Activated T-helper 17 cell treated with anti-CD3 and anti-CD28 coated beads, Interleukin-2, amount 50 U/mL, for 72 hours (primary cell): ENCODE results near the gene PCSK6. TPM values are rescaled to one million over a fixed set of nuclear protein-coding genes. Genes with fewer than 3 reads are reported as not detected.
"Not testable (repeated sequence)": the region's sequence is repeated elsewhere in the genome, so short reads cannot be mapped to it uniquely, and the experiment has no call there.

Source experiments
- ATAC-seq: fragments of 150-1000 bp; cut with Tn5 transposase; replicated peaks from 2 replicates; pipeline ENCODE4 v1.10.0; 2021; ENCODE audit warnings: mild to moderate bottlenecking, moderate library complexity
- H3K27ac Mint-ChIP-seq: one replicate; pipeline ENCODE4 v1.8.0; 2022; ENCODE audit warnings: mixed read lengths
- H3K27me3 Mint-ChIP-seq: one replicate; pipeline ENCODE4 v1.8.0; 2022; ENCODE audit warnings: mixed read lengths
- H3K36me3 Mint-ChIP-seq: one replicate; pipeline ENCODE4 v1.8.0; 2022; ENCODE audit warnings: low read depth, mild to moderate bottlenecking, mixed read lengths
- H3K4me1 Mint-ChIP-seq: one replicate; pipeline ENCODE4 v1.8.0; 2022; ENCODE audit warnings: mixed read lengths
- H3K4me3 Mint-ChIP-seq: one replicate; pipeline ENCODE4 v1.8.0; 2022; ENCODE audit warnings: mild to moderate bottlenecking, mixed read lengths
- H3K9me3 Mint-ChIP-seq: one replicate; pipeline ENCODE4 v1.8.0; 2022; ENCODE audit warnings: mixed read lengths
- total RNA-seq, 2 donors: library from RNA; stranded (reverse); gene quantifications; one replicate each; pipeline ENCODE4 v1.2.3, GENCODE V29; 2022

Gene PCSK6
- total RNA-seq, 2 donors from 2014 or later, result 0.56 to 1.3 TPM

DNA sequence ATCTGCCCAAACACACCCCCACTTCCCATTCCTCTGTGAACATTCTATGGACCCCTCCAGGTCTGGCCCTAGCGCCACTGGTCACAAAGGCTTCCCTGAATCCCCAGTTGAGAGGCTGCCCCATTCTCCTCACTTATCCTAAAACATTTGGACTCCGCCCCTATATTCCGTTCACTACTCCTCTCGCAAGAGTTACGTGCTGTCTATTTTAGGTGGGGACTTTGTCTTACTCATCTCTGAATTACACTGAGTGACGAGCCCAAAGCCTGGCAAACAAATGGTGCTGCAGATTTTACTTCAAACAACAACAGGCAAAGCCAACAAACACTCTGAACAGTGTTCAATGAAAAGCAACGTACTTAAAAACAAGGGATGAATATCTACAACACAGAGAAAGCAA is 14.5 kb downstream of the PCSK6 start:
- Mint-ChIP-seq H3K9me3 (no peaks in the 10 kb centered on the region), H3K36me3 (no peaks in the 10 kb centered on the region), H3K27me3 (peaks cover 14% of the 10 kb centered on the region), H3K27ac (no peak overlapping the region), H3K4me3 (no peak overlapping the region), H3K4me1 (no peaks in the 10 kb centered on the region)
- ATAC-seq, result no peak

GRCh38 chr15:101474233-101474632 is 15.3 kb downstream of the PCSK6 start:
- Mint-ChIP-seq H3K4me3 (no peak overlapping the region), H3K27me3 (peaks cover 10% of the 10 kb centered on the region), H3K4me1 (no peaks in the 10 kb centered on the region), H3K36me3 (no peaks in the 10 kb centered on the region), H3K9me3 (no peaks in the 10 kb centered on the region), H3K27ac (no peak overlapping the region)
- ATAC-seq, result no peak

- Mint-ChIP-seq H3K27me3 (peaks cover 7% of the 10 kb centered on the region), H3K9me3 (no peaks in the 10 kb centered on the region), H3K4me3 (no peak overlapping the region), H3K27ac (no peak overlapping the region), H3K4me1 (no peaks in the 10 kb centered on the region), H3K36me3 (no peaks in the 10 kb centered on the region)
- ATAC-seq, result no peak
Observed at GRCh38 chr15:101472033-101472432, 17.5 kb downstream of the PCSK6 start.

GRCh38 chr15:101470548-101471239 is 18.8 kb downstream of the PCSK6 start:
- no peaks in the 10 kb centered on the region for H3K4me1 Mint-ChIP-seq
- H3K4me3 Mint-ChIP-seq, result no peak overlapping the region
- H3K27ac Mint-ChIP-seq, result no peak overlapping the region
- peaks cover 17% of the 10 kb centered on the region for H3K27me3 Mint-ChIP-seq
- no peak for ATAC-seq
- no peaks in the 10 kb centered on the region for H3K9me3 Mint-ChIP-seq
- no peaks in the 10 kb centered on the region for H3K36me3 Mint-ChIP-seq

DNA sequence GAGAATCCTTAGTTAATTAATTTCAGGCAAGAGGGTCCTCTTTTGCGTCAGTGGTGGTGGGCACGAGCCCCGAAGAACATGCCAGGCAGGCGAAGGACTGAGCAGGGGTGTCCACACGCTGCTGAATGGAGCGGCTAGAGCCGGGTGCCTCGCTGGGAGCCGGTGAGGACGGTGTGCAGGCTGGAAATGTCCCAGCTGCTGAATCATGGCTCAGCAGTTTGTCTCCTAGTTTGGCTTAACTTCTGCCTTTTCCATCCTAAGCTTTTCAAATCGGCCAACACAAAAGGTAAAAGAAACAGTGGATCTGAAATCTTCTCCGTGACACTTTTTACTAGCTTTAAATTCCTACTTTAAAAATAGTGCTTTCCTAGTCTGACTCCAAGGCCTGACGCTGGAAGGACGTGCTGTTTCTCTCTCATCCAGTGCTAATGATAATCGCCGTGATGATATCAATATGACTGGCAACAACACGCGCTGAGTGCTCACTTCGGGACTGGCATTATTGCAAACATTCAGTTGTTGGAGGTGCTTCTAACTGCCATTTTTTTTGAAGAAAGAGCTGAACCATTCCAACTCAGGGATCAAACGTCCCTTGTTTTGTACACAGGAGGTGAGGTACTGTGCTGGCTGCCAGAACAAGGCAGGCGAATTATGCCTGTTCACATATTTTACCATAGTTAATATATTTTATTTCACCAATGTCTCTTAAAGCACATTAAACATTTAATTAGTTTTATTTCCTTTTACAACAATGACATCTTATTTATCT is 19.8 kb downstream of the PCSK6 start:
- Mint-ChIP-seq H3K36me3 (no peaks in the 10 kb centered on the region), H3K27ac (no peak overlapping the region), H3K27me3 (peaks cover 22% of the 10 kb centered on the region), H3K4me1 (no peaks in the 10 kb centered on the region), H3K4me3 (no peak overlapping the region), H3K9me3 (no peaks in the 10 kb centered on the region)
- no peak for ATAC-seq

DNA sequence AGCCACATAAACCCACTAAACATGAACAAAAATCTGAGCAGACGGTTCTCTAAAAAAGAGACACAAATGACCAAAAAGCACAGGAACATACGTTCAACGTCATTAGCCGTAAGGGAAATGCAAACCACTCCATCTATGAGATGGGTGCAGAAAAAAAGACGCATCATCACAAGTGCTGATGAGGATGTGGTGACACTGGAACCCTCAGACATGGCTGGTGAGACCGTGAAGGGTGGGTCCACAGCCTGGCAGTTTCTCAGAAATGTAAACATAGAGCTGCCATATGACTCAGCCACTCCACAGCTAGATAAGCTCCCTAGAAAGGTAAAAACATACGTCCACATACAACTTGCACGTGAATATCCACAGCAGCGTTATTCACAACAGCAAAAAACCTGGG is 23.3 kb downstream of the PCSK6 start:
- Mint-ChIP-seq H3K4me1 (peaks cover 3% of the 10 kb centered on the region), H3K27ac (no peak overlapping the region), H3K27me3 (peaks cover 25% of the 10 kb centered on the region), H3K36me3 (no peaks in the 10 kb centered on the region), H3K4me3 (no peak overlapping the region), H3K9me3 (no peaks in the 10 kb centered on the region)
- ATAC-seq, result no peak

DNA sequence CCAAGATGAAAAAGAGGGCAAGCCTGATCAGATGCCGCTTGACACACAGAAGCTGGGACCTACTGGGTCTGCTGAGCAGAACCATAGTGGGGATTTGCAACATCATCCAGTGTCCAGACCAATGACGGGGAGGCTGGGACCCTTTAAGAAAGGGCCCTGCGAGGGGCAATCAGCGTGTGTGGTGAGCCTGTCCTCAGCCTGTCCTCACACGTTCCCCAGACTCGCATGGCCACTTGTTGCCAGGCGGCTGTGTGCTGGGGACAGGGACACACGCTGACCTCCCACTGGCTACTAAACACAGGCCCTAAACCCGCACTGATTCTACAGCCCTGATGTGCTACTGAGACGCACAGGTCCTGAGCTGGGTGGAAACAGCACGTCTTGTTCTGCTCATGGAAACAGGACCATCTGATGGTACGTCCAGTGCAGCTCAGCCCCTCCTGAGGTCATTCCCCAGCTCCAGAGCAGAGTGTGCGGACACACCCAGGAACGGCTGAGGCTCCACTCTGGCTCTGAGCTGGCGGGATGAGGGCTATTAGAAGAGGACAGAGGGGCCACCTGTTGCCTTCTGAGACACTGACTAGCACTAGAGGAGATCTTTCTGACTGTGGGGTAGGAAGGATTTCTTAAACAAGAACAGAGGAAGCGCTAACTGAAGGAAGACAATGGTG is 24.4 kb downstream of the PCSK6 start:
- Mint-ChIP-seq H3K27ac (no peak overlapping the region), H3K4me1 (peaks cover 10% of the 10 kb centered on the region), H3K4me3 (no peak overlapping the region), H3K36me3 (no peaks in the 10 kb centered on the region), H3K9me3 (no peaks in the 10 kb centered on the region), H3K27me3 (peaks cover 23% of the 10 kb centered on the region)
- no peak for ATAC-seq

- H3K4me1 Mint-ChIP-seq, result peaks cover 17% of the 10 kb centered on the region
- no peak overlapping the region for H3K27ac Mint-ChIP-seq
- no peaks in the 10 kb centered on the region for H3K36me3 Mint-ChIP-seq
- H3K27me3 Mint-ChIP-seq, result peaks cover 24% of the 10 kb centered on the region
- ATAC-seq, result no peak
- H3K4me3 Mint-ChIP-seq, result no peak overlapping the region
- no peaks in the 10 kb centered on the region for H3K9me3 Mint-ChIP-seq
Observed at GRCh38 chr15:101464256-101464998, 25.1 kb downstream of the PCSK6 start.

- ATAC-seq, H3K36me3 Mint-ChIP-seq, H3K9me3 Mint-ChIP-seq, H3K27ac Mint-ChIP-seq, H3K4me3 Mint-ChIP-seq: not testable (repeated sequence)
- H3K4me1 Mint-ChIP-seq, result peaks cover 17% of the 10 kb centered on the region
- H3K27me3 Mint-ChIP-seq, result peaks cover 28% of the 10 kb centered on the region
Observed at GRCh38 chr15:101463696-101464095, 25.8 kb downstream of the PCSK6 start.

- Mint-ChIP-seq H3K9me3 (no peaks in the 10 kb centered on the region), H3K27me3 (peaks cover 31% of the 10 kb centered on the region), H3K4me1 (peaks cover 17% of the 10 kb centered on the region), H3K36me3 (no peaks in the 10 kb centered on the region), H3K27ac (no peak overlapping the region), H3K4me3 (no peak overlapping the region)
- ATAC-seq, result no peak
Observed at GRCh38 chr15:101463270-101463669, 26.2 kb downstream of the PCSK6 start.

DNA sequence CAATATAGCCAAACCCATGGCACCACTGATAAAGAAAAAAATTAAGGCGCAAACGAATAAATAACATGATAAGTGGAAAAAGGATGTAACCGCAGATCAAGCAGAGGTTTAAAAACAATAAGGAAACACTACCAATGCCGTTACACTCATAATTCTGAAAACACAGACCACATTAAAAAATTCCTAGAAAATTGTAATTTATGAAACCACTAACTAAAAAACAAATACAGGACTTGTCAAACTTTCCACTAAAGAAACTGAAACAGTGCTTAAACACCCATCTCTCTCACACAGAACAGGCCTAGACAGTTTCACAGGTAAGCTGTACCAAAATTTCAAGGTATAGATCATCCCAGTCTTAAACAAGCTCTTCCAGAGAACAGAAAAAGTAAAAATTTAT is 28.4 kb downstream of the PCSK6 start:
- peak overlapping the region; percentile 72 for H3K27ac Mint-ChIP-seq
- H3K27me3 Mint-ChIP-seq, result peaks cover 25% of the 10 kb centered on the region
- no peaks in the 10 kb centered on the region for H3K9me3 Mint-ChIP-seq
- H3K4me1 Mint-ChIP-seq, result peaks cover 17% of the 10 kb centered on the region
- ATAC-seq, result peak; percentile 85
- peak overlapping the region; percentile 12 for H3K4me3 Mint-ChIP-seq
- H3K36me3 Mint-ChIP-seq, result no peaks in the 10 kb centered on the region

- peaks cover 17% of the 10 kb centered on the region for H3K4me1 Mint-ChIP-seq
- H3K36me3 Mint-ChIP-seq, result no peaks in the 10 kb centered on the region
- no peak overlapping the region for H3K4me3 Mint-ChIP-seq
- no peak for ATAC-seq
- peaks cover 20% of the 10 kb centered on the region for H3K27me3 Mint-ChIP-seq
- H3K9me3 Mint-ChIP-seq, result no peaks in the 10 kb centered on the region
- H3K27ac Mint-ChIP-seq, result peak overlapping the region; percentile 72
Observed at GRCh38 chr15:101459579-101460300, 29.8 kb downstream of the PCSK6 start.

- Mint-ChIP-seq H3K9me3 (no peaks in the 10 kb centered on the region), H3K27ac (no peak overlapping the region), H3K4me1 (peaks cover 17% of the 10 kb centered on the region), H3K27me3 (peaks cover 20% of the 10 kb centered on the region), H3K4me3 (no peak overlapping the region), H3K36me3 (no peaks in the 10 kb centered on the region)
- ATAC-seq, result no peak
Observed at GRCh38 chr15:101458908-101459578, 30.5 kb downstream of the PCSK6 start.
